Activated B cell treated with CpG ODN at 0.5 μM for 24 hours (primary cell): ENCODE data around the gene MEAK7. TPM values are rescaled to one million over a fixed set of nuclear protein-coding genes. Genes with fewer than 3 reads are reported as not detected.

ENCODE experiments used
- ATAC-seq: fragments of 200-7000 bp; cut with Tn5 transposase; one replicate; pipeline ENCODE4 v1.10.0; 2021; ENCODE audit warnings: low read depth, mild to moderate bottlenecking, moderate library complexity
- CTCF ChIA-PET: fragments of 350-600 bp; sonication (Branson Sonifier 250); formaldehyde crosslinking; loops from one replicate; lab custom pipeline; 2021; ENCODE audit warnings: antibody characterized with exemption; lab: Charles Lee
- POLR2A ChIA-PET: fragments of 350-600 bp; sonication (Branson Sonifier 250); formaldehyde crosslinking; loops from one replicate; lab custom pipeline; 2021; ENCODE audit warnings: antibody characterized with exemption; lab: Charles Lee
- DNase-seq: peaks from one replicate; pipeline ENCODE4 v3.0.0; 2022
- H3K27ac Mint-ChIP-seq: one replicate; pipeline ENCODE4 v1.8.0; 2020; ENCODE audit warnings: mixed read lengths
- H3K27me3 Mint-ChIP-seq: one replicate; pipeline ENCODE4 v1.8.0; 2021; ENCODE audit warnings: mixed read lengths
- H3K36me3 Mint-ChIP-seq: one replicate; pipeline ENCODE4 v1.8.0; 2021; ENCODE audit warnings: low read depth, mixed read lengths
- H3K4me1 Mint-ChIP-seq: one replicate; pipeline ENCODE4 v1.8.0; 2021; ENCODE audit warnings: mixed read lengths
- H3K4me3 Mint-ChIP-seq: one replicate; pipeline ENCODE4 v1.8.0; 2020; ENCODE audit warnings: mild to moderate bottlenecking, mixed read lengths
- H3K9me3 Mint-ChIP-seq: one replicate; pipeline ENCODE4 v1.8.0; 2020; ENCODE audit warnings: mixed read lengths
- intact Hi-C: fragments of 100-400 bp; cut with micrococcal nuclease; formaldehyde crosslinking; loops from one replicate; pipeline ENCODE4 v1.15.1; 2024
- total RNA-seq: library from RNA; stranded (reverse); gene quantifications from 2 replicates; pipeline ENCODE4 v1.2.3, GENCODE V29; 2022
- TF ChIP-seq, protein P1 (sequence below): fragments of 200-600 bp; IDR thresholded peaks from one replicate; pipeline ENCODE4 v1.8.0; 2022; ENCODE audit warnings: antibody characterized with exemption, mild to moderate bottlenecking

The MEAK7 gene
- total RNA-seq, 1 donor from 2014 or later, result 15.0 TPM

GRCh38 chr16:84481051-84481735, 23.3 kb downstream of the MEAK7 start:
- Mint-ChIP-seq H3K4me3 (no peak overlapping the region), H3K27me3 (no peaks in the 10 kb centered on the region), H3K36me3 (peaks cover 28% of the 10 kb centered on the region), H3K9me3 (no peaks in the 10 kb centered on the region), H3K4me1 (no peaks in the 10 kb centered on the region), H3K27ac (no peak overlapping the region)
- POLR2A ChIA-PET, result no interaction called here
- DNase-seq (no peak), ATAC-seq (no peak)
- CTCF ChIA-PET, result no interaction called here
- intact Hi-C loops, result no loop called here
- TF ChIP-seq, protein P1, sequence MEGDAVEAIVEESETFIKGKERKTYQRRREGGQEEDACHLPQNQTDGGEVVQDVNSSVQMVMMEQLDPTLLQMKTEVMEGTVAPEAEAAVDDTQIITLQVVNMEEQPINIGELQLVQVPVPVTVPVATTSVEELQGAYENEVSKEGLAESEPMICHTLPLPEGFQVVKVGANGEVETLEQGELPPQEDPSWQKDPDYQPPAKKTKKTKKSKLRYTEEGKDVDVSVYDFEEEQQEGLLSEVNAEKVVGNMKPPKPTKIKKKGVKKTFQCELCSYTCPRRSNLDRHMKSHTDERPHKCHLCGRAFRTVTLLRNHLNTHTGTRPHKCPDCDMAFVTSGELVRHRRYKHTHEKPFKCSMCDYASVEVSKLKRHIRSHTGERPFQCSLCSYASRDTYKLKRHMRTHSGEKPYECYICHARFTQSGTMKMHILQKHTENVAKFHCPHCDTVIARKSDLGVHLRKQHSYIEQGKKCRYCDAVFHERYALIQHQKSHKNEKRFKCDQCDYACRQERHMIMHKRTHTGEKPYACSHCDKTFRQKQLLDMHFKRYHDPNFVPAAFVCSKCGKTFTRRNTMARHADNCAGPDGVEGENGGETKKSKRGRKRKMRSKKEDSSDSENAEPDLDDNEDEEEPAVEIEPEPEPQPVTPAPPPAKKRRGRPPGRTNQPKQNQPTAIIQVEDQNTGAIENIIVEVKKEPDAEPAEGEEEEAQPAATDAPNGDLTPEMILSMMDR, result no peak

GRCh38 chr16:84479716-84480450, 24.6 kb downstream of the MEAK7 start:
- ATAC-seq (no peak), DNase-seq (no peak)
- no peak overlapping the region for H3K4me3 Mint-ChIP-seq
- no peak overlapping the region for H3K27ac Mint-ChIP-seq
- ChIA-PET POLR2A (no interaction called here), CTCF (no interaction called here)
- TF ChIP-seq, protein P1, result no peak
- H3K36me3 Mint-ChIP-seq, result peaks cover 24% of the 10 kb centered on the region
- no peaks in the 10 kb centered on the region for H3K9me3 Mint-ChIP-seq
- no peaks in the 10 kb centered on the region for H3K27me3 Mint-ChIP-seq
- intact Hi-C loops, result no loop called here
- H3K4me1 Mint-ChIP-seq, result no peaks in the 10 kb centered on the region

DNA sequence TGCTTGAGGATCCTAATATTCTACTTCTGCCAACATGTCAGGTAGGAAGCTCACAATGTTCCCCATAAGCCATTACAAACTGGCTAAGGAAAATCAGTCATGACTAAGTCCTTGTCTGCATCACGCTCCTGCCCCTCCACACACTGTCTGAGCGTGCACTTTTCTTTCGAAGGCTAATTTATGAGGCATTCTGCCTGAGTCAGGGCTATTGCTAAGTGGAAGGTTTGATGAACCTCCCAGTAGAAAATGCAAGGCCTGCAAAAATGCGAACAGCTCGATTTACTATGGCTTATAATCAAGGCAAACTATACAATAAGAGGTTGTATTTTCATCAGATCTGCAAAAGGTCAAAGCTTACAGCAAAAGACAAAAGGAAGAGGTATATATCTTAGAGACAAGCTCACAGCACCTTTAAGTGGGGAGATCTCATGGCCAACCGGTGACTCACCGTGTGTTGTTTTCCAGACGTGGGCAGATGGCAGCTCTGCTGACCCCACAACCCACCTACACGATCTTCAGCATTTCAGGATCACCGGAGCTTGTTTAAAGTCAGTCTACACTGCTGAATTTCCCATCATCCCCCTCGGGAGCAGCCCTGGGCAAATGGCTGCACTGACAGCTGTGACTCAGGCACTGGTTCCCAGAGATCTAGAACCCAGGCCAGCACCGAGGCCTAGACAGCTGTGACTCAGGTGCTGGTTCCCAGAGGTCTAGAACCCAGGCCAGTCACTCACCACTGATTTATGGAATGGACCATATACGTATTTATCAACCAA, 26.1 kb downstream of the MEAK7 start:
- H3K4me3 Mint-ChIP-seq, result no peak overlapping the region
- ATAC-seq, result no peak
- H3K36me3 Mint-ChIP-seq, result peaks cover 23% of the 10 kb centered on the region
- DNase-seq, result no peak
- ChIA-PET CTCF (no interaction called here), POLR2A (no interaction called here)
- H3K27ac Mint-ChIP-seq, result no peak overlapping the region
- TF ChIP-seq, protein P1, result no peak
- intact Hi-C loops, result no loop called here
- no peaks in the 10 kb centered on the region for H3K4me1 Mint-ChIP-seq
- no peaks in the 10 kb centered on the region for H3K27me3 Mint-ChIP-seq
- peaks cover 2% of the 10 kb centered on the region for H3K9me3 Mint-ChIP-seq

- Mint-ChIP-seq H3K36me3 (peaks cover 27% of the 10 kb centered on the region), H3K4me1 (no peaks in the 10 kb centered on the region), H3K27me3 (no peaks in the 10 kb centered on the region), H3K4me3 (no peak overlapping the region), H3K9me3 (peaks cover 2% of the 10 kb centered on the region), H3K27ac (no peak overlapping the region)
- ChIA-PET CTCF (no interaction called here), POLR2A (no interaction called here)
- no peak for ATAC-seq
- DNase-seq, result no peak
- intact Hi-C loops, result no loop called here
- TF ChIP-seq, protein P1, result no peak
Observed at GRCh38 chr16:84477661-84478060, 26.8 kb downstream of the MEAK7 start.

- DNase-seq, result no peak
- Mint-ChIP-seq H3K4me1 (no peaks in the 10 kb centered on the region), H3K9me3 (peaks cover 8% of the 10 kb centered on the region), H3K36me3 (peaks cover 29% of the 10 kb centered on the region), H3K27ac (no peak overlapping the region), H3K4me3 (no peak overlapping the region), H3K27me3 (no peaks in the 10 kb centered on the region)
- POLR2A ChIA-PET, result no interaction called here
- CTCF ChIA-PET, result interaction anchor here (0.6 kb wide), 1 partner anchor 1142 kb away, joined by 3 read pairs; no protein-coding TSS in a partner anchor
- ATAC-seq, result no peak
- TF ChIP-seq, protein P1, result no peak
- intact Hi-C loops, result no loop called here
Observed at GRCh38 chr16:84476401-84476800, 28.1 kb downstream of the MEAK7 start.
